Fibroblast of villous mesenchyme (primary cell): ENCODE measurements around the gene ANO2. TPM values are rescaled to one million over a fixed set of nuclear protein-coding genes. Genes with fewer than 3 reads are reported as not detected.
A peak's percentile ranks its signal among the peaks of the same experiment; 100 is the strongest.
"Not testable (repeated sequence)": the region's sequence is repeated elsewhere in the genome, so short reads cannot be mapped to it uniquely, and the experiment has no call there.

Experiments used
- DNase-seq: peaks from one replicate; pipeline ENCODE4 v3.0.0-alpha.2; 2010; ENCODE audit warnings: low read depth
- H3K4me3 ChIP-seq: 2 replicates; pipeline ENCODE4 v1.5.1; 2011; ENCODE audit warnings: low read depth, mild to moderate bottlenecking, low read length
- total RNA-seq: library from RNA; depleted of rRNA; stranded (reverse); fragments of >200 nt; gene quantifications from 2 replicates; pipeline ENCODE4 v1.2.3, GENCODE V29; 2012
- TF ChIP-seq, protein P1 (sequence below): IDR thresholded peaks from 2 replicates; pipeline ENCODE4 v1.5.1; 2012; ENCODE audit warnings: low read depth, mild to moderate bottlenecking, low read length; ENCODE audit not compliant: insufficient read depth

Gene ANO2
- total RNA-seq, 1 donor = 0.43 TPM

DNA sequence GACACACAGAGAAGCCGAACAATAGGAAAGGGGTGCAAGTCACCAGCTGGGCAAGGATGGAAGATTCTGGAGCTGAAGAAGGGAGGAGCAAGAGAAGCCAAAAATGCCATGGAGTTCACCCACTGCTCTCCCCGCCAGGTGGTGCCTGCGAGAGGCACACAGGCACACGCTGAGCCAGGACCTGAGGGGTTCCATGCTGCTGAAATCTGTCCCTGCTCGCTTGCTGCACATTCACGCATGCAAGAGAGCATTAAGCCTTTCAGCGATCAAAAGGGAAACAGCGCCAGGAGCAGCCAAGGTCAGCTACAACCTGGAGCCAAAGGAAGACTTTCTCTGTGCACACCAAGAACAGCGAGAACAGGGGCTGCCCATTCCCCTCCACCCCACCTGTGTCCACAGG, 104.1 kb downstream of the ANO2 start:
- no peak overlapping the region for H3K4me3 ChIP-seq
- TF ChIP-seq, protein P1, sequence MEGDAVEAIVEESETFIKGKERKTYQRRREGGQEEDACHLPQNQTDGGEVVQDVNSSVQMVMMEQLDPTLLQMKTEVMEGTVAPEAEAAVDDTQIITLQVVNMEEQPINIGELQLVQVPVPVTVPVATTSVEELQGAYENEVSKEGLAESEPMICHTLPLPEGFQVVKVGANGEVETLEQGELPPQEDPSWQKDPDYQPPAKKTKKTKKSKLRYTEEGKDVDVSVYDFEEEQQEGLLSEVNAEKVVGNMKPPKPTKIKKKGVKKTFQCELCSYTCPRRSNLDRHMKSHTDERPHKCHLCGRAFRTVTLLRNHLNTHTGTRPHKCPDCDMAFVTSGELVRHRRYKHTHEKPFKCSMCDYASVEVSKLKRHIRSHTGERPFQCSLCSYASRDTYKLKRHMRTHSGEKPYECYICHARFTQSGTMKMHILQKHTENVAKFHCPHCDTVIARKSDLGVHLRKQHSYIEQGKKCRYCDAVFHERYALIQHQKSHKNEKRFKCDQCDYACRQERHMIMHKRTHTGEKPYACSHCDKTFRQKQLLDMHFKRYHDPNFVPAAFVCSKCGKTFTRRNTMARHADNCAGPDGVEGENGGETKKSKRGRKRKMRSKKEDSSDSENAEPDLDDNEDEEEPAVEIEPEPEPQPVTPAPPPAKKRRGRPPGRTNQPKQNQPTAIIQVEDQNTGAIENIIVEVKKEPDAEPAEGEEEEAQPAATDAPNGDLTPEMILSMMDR = no peak
- no peak for DNase-seq

- TF ChIP-seq, protein P1 = no peak
- H3K4me3 ChIP-seq = no peak overlapping the region
- DNase-seq = no peak
Observed at GRCh38 chr12:5830111-5830510, 114.9 kb downstream of the ANO2 start.

DNA sequence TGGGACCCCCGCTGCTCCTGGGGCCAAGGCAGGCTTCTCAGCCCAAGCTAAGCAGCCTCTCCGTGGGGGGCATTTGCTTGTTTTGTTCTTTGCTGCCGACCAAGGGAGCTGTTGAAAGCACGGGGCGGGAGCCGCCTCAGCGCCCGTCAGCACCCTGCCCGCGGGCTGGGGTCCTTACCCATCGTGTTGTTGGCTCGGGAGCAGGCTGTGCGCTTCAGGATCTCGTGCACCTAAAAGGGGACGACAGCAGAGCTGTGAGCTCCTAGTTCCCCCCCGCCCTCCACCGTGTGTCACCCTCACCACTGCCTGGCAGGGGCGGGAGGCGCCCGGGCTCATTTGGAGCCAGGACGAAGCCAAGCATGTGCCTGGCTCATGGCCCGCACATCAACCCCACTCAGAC, 117.5 kb downstream of the ANO2 start:
- TF ChIP-seq, protein P1 = no peak
- no peak overlapping the region for H3K4me3 ChIP-seq
- no peak for DNase-seq

- H3K4me3 ChIP-seq, DNase-seq: not testable (repeated sequence)
Observed at GRCh38 chr12:5825761-5826160, 119.3 kb downstream of the ANO2 start.

DNA sequence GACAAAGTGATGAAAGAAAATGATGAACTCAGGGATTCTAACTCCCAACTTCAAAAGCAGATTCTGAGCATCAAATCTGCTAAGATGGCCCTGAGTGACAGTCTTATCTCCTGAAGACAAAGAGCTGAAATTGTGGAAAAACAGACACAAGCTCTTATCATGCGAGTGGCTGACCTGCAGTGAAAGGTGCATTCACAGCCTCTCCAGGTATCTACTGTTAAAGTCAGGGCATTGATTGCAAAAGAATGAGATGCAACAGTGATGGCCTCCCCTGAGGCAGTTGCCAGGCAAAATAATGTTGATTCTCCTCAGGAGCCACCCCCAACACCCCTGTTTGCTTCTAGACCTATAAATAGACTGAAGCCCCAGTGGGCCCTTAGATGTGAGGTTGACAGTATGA, 126.2 kb downstream of the ANO2 start:
- not testable (repeated sequence) for H3K4me3 ChIP-seq, DNase-seq

DNA sequence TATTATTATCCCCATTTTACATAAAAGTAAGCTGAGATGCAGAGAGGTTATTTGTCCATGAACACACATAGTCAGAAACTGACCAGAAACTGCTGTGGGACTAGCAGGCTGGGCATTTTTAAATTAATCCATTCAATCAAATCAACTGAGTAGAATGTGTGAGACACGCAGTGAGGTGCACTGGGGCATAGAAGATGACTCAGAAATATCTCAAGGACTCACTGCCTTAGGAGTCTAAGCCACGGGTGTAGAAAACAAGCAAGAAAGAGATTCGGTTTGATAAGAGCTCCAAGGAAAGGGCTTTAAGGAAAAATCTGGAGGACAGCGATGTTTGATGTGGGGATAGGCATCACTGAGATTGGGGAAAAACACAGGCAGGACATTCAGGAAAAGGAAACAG, 127.8 kb downstream of the ANO2 start:
- no peak overlapping the region for H3K4me3 ChIP-seq
- TF ChIP-seq, protein P1 = no peak
- DNase-seq = no peak

DNA sequence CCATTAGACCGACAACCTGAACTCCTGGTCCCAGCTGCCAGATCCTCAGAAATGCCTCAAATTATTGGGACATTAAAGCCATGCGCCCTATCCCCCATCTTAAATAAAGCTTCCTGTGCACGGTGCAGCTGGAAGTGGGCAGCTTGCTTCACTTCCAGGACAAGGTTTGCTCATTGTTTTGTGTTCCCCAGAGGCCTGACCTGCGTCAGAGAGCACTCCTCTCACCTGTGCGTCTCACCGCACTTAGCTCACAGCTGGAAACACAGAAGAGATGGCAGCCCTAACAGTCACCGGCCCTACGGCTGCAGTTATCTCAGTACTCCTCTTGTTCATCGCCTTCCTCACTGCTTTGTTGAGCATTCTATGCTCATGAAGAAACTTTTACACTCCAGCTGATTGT, 135.5 kb downstream of the ANO2 start:
- no peak for DNase-seq
- TF ChIP-seq, protein P1 = no peak

GRCh38 chr12:5808981-5809380, 136.1 kb downstream of the ANO2 start:
- DNase-seq = peak; percentile 57
- TF ChIP-seq, protein P1 = no peak
- no peak overlapping the region for H3K4me3 ChIP-seq

More for the DNA sequence above, 135.5 kb downstream of the ANO2 start:
- no peak overlapping the region for H3K4me3 ChIP-seq
